GM10266 (cell line): ENCODE data around the gene LRRC47.

Experiments used
- DNase-seq: peaks from one replicate; pipeline ENCODE4 v3.0.0; 2012; ENCODE audit errors: extremely low spot score
- TF ChIP-seq, protein P1 (sequence below): IDR thresholded peaks from 2 replicates; pipeline ENCODE4 v1.5.1; 2012; ENCODE audit warnings: mild to moderate bottlenecking, low read depth; ENCODE audit not compliant: control insufficient read depth, insufficient read depth; ENCODE audit errors: missing control alignments

LRRC47 gene

DNA sequence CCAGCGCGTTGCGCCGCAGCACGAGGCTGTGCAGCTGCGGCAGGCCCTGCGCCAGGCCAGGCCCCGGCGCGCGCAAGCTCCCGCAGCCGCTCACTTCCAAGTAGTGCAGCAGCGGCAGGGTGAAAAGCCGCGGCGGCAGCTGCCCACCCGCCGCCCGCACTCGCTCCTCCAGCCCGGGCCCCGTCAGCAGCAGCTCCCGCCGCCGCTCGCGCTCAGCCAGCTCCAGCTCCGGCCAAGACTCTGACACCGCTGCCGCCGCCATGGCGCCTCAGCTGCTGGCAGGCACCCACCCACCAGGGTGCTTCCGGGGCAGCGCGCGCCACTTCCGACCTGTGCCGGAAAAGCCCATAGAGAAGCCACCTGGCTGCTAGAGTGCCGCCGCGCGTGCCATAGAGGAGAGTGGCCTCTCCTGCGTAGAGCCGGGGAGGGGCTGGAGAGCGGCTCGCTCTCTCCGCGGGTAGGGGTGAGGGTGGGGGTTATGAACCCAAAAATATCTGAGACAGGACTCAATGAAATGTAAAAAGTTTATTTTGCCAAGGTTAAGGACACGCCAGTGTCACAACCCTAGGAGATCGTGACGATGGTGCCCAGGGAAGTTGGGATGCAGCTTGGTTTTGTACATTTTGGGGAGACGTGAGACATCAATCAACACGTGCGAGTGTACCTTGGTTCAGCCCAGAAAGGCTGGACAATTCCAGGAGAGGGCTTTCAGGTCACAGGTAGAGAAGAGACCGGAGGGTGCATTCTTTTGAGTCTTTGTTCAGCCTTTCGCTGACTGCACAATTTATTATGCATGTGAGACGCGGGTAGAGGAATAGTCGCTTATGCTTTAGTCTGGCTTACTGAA, at the start of gene LRRC47:
Gene LRRC47 (minus strand): TSS at position 284 of the 847 bp plus-strand sequence. CDS start 22 bp downstream, at position 262.
- TF ChIP-seq, protein P1, sequence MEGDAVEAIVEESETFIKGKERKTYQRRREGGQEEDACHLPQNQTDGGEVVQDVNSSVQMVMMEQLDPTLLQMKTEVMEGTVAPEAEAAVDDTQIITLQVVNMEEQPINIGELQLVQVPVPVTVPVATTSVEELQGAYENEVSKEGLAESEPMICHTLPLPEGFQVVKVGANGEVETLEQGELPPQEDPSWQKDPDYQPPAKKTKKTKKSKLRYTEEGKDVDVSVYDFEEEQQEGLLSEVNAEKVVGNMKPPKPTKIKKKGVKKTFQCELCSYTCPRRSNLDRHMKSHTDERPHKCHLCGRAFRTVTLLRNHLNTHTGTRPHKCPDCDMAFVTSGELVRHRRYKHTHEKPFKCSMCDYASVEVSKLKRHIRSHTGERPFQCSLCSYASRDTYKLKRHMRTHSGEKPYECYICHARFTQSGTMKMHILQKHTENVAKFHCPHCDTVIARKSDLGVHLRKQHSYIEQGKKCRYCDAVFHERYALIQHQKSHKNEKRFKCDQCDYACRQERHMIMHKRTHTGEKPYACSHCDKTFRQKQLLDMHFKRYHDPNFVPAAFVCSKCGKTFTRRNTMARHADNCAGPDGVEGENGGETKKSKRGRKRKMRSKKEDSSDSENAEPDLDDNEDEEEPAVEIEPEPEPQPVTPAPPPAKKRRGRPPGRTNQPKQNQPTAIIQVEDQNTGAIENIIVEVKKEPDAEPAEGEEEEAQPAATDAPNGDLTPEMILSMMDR = no peak
- peak; percentile 98 for DNase-seq

DNA sequence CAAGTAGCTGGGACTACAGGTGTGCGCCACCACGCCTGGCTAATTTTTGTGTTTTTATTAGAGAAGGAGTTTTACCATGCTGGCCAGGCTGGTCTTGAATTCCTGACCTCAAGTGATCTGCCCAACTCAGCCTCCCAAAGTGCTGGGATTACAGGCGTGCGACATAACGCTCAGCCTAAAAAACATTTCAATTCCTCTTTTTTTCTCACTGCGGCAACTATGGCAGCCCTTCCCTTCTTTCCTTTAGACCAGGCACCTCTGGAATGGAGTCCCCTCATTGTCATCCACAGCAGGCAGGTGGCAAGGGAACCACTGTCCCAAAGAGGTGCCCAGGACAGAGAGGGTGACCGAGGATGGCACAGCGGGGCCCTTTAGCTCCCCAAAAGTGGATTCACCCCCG, 46.6 kb upstream of the LRRC47 start:
- TF ChIP-seq, protein P1 = no peak
- no peak for DNase-seq

DNA sequence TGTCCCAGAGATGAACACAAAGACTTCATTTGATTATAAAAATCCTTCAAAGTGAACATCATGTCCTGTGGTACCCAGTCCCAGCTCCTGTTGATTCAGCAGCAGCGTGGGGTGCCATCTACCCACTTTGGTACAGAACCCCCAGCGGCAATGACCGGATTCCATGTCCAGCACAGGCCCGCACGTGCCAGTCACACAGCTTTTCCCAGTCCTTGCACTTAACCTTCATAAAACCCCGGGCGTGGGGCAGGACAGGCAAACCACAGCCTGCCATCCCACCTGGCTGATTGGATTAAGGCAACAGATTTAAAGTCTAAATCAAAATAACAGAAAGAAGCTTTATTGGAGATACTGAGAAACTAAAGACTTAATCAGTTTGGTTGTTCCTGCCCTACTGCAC, 45.2 kb upstream of the LRRC47 start:
- TF ChIP-seq, protein P1 = no peak
- DNase-seq = no peak

DNA sequence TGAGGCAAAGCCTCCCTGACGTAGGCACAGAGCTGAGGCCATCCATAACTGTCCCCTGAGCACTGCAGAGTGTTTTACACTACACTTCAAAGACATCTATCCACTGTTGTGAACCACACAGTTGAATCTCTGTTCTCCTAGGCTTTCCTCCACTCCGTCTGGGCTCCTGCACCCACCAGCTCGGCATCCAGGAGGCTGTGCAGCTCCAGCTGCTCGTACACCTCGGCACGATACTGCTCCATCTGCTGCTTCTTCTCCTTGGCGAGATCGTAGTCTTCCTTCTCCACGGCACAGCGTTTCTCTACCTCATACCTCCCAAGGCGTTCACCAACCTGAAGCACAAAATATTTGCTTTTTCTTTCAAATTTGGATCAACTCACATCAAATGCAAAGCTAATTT, 42.5 kb upstream of the LRRC47 start:
- TF ChIP-seq, protein P1 = no peak
- DNase-seq = no peak

DNA sequence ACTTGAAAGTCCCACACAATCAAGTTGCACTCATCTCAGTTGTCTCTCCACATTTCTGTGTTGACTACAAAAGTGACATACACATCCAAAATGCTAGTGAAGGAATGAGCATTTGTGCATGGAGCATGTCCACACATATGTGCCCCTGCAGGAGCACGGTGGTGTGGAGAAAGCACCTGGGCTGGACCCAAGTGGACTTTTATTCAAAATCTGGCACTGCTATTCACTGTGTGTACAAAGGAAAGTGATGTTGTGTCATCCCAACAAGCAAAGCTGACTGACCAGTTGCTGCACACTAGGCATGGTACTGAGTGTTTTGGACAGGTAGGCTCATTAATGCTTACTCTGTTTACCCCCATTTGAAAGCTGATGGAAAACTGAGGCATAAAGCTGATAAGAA, 41.4 kb upstream of the LRRC47 start:
- TF ChIP-seq, protein P1 = no peak
- DNase-seq = no peak

DNA sequence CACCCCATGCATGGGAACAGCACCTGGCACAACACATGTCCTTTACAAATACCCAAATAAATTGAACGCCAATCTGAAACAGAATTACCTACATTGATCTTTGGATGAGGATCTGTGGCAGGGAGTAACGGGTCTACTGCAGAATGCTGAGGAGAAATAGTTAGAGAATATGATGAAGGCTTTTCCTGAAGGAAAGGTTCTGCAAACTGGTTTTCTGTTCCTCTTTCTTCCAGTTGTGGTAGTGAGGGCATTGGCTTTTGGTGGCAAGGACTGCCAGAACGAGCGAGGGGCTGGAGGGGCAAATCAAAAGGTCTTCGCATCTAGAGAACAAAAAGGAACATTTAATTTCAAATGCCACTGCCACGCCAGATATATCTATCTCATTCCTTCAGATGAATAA, 40.9 kb upstream of the LRRC47 start:
- no peak for DNase-seq
- TF ChIP-seq, protein P1 = no peak

DNA sequence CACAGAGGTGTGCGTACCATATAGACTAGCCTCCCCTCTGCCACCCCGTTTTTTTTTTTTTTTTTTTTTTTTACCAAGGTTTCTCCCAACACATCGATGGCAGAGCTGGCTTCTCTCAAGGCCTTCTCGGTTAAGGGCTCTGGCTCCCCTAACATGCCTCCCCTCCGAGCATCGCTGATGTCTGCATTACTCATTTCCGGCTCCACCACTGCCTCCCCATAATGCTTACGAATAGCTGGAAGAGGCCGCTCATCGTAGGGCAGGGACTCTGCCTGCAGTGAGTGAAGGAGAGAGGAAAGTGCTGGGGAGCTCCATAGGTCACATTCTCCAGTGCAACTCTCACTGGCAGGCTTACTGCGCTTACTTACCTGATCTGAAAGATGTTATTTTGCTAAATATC, 40.1 kb upstream of the LRRC47 start:
- TF ChIP-seq, protein P1 = no peak
- DNase-seq = no peak
